Neutrophil (primary cell): ENCODE results near the gene LRRIQ1.

Experiments
- H3K27ac ChIP-seq: fragments of 200-600 bp; sonication (generic); 2 replicates; pipeline ENCODE4 v1.5.1; 2016; ENCODE audit warnings: mild to moderate bottlenecking, moderate library complexity
- H3K27me3 ChIP-seq: fragments of 200-600 bp; sonication (generic); 2 replicates; pipeline ENCODE4 v1.6.0; 2016; ENCODE audit warnings: mild to moderate bottlenecking
- H3K36me3 ChIP-seq: fragments of 200-600 bp; sonication (generic); 2 replicates; pipeline ENCODE4 v1.5.1; 2017
- H3K4me1 ChIP-seq, 2 experiments: fragments of 200-600 bp in 1 of 2; sonication (generic) in 1 of 2; 1 replicate in 1 of 2; 2 replicates in 1 of 2; pipeline versions ENCODE4 v1.5.1 to v1.6.1; 2013 to 2016; ENCODE audit warnings: low read depth in 1 of 2, low read length in 1 of 2, mild to moderate bottlenecking in 1 of 2, moderate library complexity in 1 of 2; ENCODE audit not compliant: control insufficient read depth in 1 of 2, insufficient read depth in 1 of 2
- H3K4me3 ChIP-seq, 2 experiments: fragments of 200-600 bp in 1 of 2; sonication (generic) in 1 of 2; 1 replicate in 1 of 2; 2 replicates in 1 of 2; pipeline ENCODE4 v1.5.1; 2013 to 2016; ENCODE audit warnings: low read depth in 1 of 2, low read length in 1 of 2, mild to moderate bottlenecking in 1 of 2, moderate library complexity in 1 of 2
- H3K9me3 ChIP-seq: fragments of 200-600 bp; sonication (generic); 2 replicates; pipeline ENCODE4 v1.5.1; 2016
- CTCF ChIP-seq: fragments of 200-600 bp; sonication (generic); IDR thresholded peaks from 2 replicates; pipeline ENCODE4 v1.5.1; 2016; ENCODE audit warnings: antibody characterized with exemption

Gene LRRIQ1

DNA sequence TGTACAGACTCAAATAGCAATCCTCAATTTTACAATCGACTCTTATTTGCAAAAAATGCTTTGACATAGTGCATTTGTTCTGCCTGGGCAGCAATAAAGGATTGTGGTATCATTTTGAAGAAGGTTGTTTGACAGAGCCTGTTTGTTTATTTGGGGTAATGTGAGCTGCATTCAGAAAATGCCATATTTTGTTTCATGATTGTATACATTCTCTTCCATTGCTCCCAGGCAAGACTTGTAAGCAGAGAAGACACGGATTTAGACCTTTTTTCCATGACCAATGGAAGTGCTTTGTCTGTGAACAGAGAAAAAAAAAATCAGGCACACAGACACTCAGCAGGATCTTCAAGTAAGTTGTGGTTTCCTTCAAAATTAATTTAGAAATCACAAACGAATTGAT, 208.4 kb downstream of the LRRIQ1 start:
- Histone ChIP-seq H3K4me1 (no peaks in the 10 kb centered on the region), H3K27me3 (no peaks in the 10 kb centered on the region), H3K27ac (no peak overlapping the region), H3K36me3 (no peaks in the 10 kb centered on the region), H3K4me3 (no peak overlapping the region), H3K9me3 (no peaks in the 10 kb centered on the region)
- TF ChIP-seq CTCF: no peak

DNA sequence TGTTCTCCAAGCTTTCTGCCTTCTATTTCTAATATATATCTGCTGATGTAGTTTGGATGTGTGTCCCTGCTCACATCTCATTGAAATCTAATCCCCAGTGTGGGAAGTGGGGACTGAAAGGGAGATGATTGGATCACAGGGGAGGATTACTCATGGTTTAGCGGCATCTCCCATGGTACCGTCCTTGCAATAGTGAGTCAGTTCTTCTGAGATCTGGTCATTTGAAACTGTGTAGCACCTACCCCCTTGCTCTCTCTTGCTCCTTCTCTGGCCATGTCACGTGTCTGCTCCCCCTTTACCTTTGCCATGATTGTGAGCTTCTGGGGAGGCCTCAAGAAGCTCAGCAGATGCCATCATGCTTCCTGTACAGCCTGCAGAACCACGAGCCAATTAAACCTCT, 217.7 kb downstream of the LRRIQ1 start:
- H3K4me1 ChIP-seq: no peaks in the 10 kb centered on the region

DNA sequence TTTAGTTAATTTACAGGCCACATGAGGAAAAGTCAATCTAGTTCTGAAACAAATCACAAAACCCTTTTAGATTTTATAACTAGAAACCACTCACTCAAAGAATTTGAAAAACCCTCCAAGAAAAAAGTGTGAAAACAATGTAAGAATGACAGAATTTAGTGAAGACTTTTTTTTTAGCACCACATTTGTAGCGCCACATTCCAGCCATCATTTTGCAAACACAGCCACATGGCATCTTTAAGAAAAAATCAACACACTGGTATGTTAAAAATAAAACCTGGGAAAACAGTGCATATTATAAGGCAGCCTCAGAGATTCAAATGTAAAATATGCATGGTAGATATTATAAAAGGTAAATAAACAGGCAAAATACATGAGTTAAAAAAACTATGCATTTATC, 221.5 kb downstream of the LRRIQ1 start:
- Histone ChIP-seq H3K36me3 (no peaks in the 10 kb centered on the region), H3K4me3 (no peak overlapping the region), H3K4me1 (no peaks in the 10 kb centered on the region), H3K9me3 (no peaks in the 10 kb centered on the region), H3K27me3 (no peaks in the 10 kb centered on the region), H3K27ac (no peak overlapping the region)
- no peak for TF ChIP-seq CTCF

More for the DNA sequence above, 217.7 kb downstream of the LRRIQ1 start:
- TF ChIP-seq CTCF: no peak
- Histone ChIP-seq H3K36me3 (no peaks in the 10 kb centered on the region), H3K4me3 (no peak overlapping the region), H3K9me3 (no peaks in the 10 kb centered on the region), H3K27me3 (no peaks in the 10 kb centered on the region), H3K27ac (no peak overlapping the region)

DNA sequence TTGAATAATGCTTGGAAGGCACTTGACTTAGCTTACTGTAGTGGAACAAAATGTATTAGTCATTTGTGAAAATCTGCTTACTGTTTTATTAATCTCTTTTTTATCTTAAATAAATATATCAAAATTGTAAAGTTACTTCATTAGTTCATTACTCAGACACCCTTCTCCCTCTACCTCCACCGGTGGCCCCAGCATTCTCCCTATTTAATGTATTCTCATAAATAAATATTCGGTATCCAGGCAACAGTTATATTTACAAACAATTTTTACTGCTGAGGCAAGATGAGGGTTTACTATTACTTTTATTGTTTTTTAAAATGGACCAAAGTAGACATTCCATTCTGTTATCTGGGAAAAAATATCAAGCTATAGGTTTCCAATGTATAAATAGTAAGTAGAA, 224.3 kb downstream of the LRRIQ1 start:
- no peak overlapping the region for H3K27ac ChIP-seq
- H3K4me3 ChIP-seq: no peak overlapping the region
- H3K27me3 ChIP-seq: no peaks in the 10 kb centered on the region
- no peaks in the 10 kb centered on the region for H3K36me3 ChIP-seq
- H3K4me1 ChIP-seq: no peaks in the 10 kb centered on the region
- no peak for TF ChIP-seq CTCF
- H3K9me3 ChIP-seq: no peaks in the 10 kb centered on the region

GRCh38 chr12:85260896-85261295, 224.7 kb downstream of the LRRIQ1 start:
- Histone ChIP-seq H3K27ac (no peak overlapping the region), H3K9me3 (no peaks in the 10 kb centered on the region), H3K36me3 (no peaks in the 10 kb centered on the region), H3K4me3 (no peak overlapping the region), H3K4me1 (no peaks in the 10 kb centered on the region), H3K27me3 (no peaks in the 10 kb centered on the region)
- TF ChIP-seq CTCF: no peak

DNA sequence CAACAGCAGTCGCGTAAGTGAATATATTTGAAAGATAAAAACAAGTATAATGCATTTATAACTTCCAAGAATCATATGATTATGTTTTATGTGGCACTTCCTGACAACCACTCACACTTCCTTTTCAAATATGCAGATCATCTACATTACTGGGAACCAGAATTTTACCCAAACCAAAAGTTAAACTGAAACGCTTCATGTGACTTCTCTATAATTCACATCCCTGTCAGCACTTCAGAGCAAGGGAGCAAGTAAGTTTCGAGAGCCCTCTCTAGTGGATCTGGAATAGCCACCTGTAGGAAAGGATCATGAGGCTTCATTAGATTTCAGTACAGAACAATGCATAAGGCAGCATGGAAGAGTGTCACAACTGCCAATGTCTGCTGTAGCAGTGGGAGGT, 230.2 kb downstream of the LRRIQ1 start:
- no peak overlapping the region for H3K27ac ChIP-seq
- no peak for TF ChIP-seq CTCF
- no peak overlapping the region for H3K4me3 ChIP-seq
- no peaks in the 10 kb centered on the region for H3K27me3 ChIP-seq
- H3K4me1 ChIP-seq: no peaks in the 10 kb centered on the region
- H3K36me3 ChIP-seq: no peaks in the 10 kb centered on the region
- no peaks in the 10 kb centered on the region for H3K9me3 ChIP-seq
